K562 (cell line): Measurements from ENCODE around the gene AFG1L. TPM values are rescaled to one million over a fixed set of nuclear protein-coding genes. Genes with fewer than 3 reads are reported as not detected.

Experiments
- JUNB ChIP-seq: fragments of 450-650 bp; formaldehyde crosslinking; conservative IDR thresholded peaks from 2 replicates; pipeline ENCODE4 v1.4.0; 2020; ENCODE audit warnings: mild to moderate bottlenecking
- NR2C2 ChIP-seq, 2 experiments: fragments of 200-800 bp in 1 of 2; sonication (Bioruptor generic) in 1 of 2; sonication (generic) in 1 of 2; formaldehyde crosslinking in 1 of 2; IDR thresholded peaks; 2 replicates each; pipeline versions ENCODE4 v1.6.1 to v1.8.0; 2016 to 2022; ENCODE audit warnings: mild to moderate bottlenecking in 1 of 2, missing compliant biosample characterization in 1 of 2, missing genetic modification characterization in 1 of 2, missing genetic modification reagents in 1 of 2
- POLR2G ChIP-seq: fragments of 200-400 bp; formaldehyde crosslinking; IDR thresholded peaks from 2 replicates; pipeline ENCODE4 v1.6.1; 2017; ENCODE audit warnings: low read depth, mild to moderate bottlenecking, antibody characterized with exemption, low read length, moderate library complexity
- STAG1 ChIP-seq: sonication (generic); formaldehyde crosslinking; IDR thresholded peaks from 2 replicates; pipeline ENCODE4 v1.5.0; 2020; ENCODE audit warnings: missing genetic modification reagents, borderline replicate concordance
- TRIM28 ChIP-seq: fragments of 450-650 bp; IDR thresholded peaks from 2 replicates; pipeline ENCODE4 v1.6.1; 2017
- U2AF2 ChIP-seq: fragments of 200-400 bp; formaldehyde crosslinking; optimal IDR thresholded peaks from 2 replicates; pipeline ENCODE3; 2017; ENCODE audit warnings: low read depth, mild to moderate bottlenecking, low read length
- ZNF121 ChIP-seq: sonication (generic); formaldehyde crosslinking; conservative IDR thresholded peaks from 2 replicates; pipeline ENCODE4 v1.8.0; 2022; ENCODE audit warnings: missing genetic modification reagents
- ZSCAN29 ChIP-seq: fragments of 450-650 bp; IDR thresholded peaks from 2 replicates; pipeline ENCODE4 v1.6.1; 2017
- polyA plus RNA-seq, 8 experiments: library from polyadenylated mRNA; depleted of rRNA in 4 of 8; stranded (reverse) in 5 of 8; unstranded in 3 of 8; fragments of >200 nt; fragmentation: Nextera tagmentation in 2 of 8; fragmentation: Illumina TruSeq in 1 of 8; extraction: Ambion mirVana in 2 of 8; extraction: Trizol in 1 of 8; gene quantifications; 2 replicates each; pipeline versions ENCODE4 v1.2.1 to v1.2.3, GENCODE V29; 2011 to 2014; ENCODE audit warnings: inconsistent platforms in 1 of 8, missing spikeins in 1 of 8
- total RNA-seq, 7 experiments: library from RNA; depleted of rRNA in 6 of 7; stranded (reverse); fragments of >200 nt in 6 of 7; fragmentation: Illumina TruSeq in 2 of 7; extraction: Trizol in 2 of 7; gene quantifications; 2 replicates each; pipeline versions ENCODE4 v1.2.1 to v1.2.3, GENCODE V29; 2011 to 2021; ENCODE audit warnings: low replicate concordance in 1 of 7
- TF ChIP-seq, protein P1 (sequence below): fragments of 200-400 bp; formaldehyde crosslinking; IDR thresholded peaks from 2 replicates; pipeline ENCODE4 v1.6.1; 2017; ENCODE audit warnings: mild to moderate bottlenecking, low read depth, low read length, moderate library complexity
- TF ChIP-seq, protein P2 (sequence below): fragments of 250-450 bp; sonication (Bioruptor Pico); IDR thresholded peaks from 2 replicates; pipeline ENCODE4 v1.6.1; 2021; ENCODE audit warnings: mild to moderate bottlenecking
- TF ChIP-seq, protein P3 (sequence below): fragments of 200-800 bp; sonication (Bioruptor generic); IDR thresholded peaks from 2 replicates; pipeline ENCODE4 v1.6.1; 2017; ENCODE audit warnings: missing genetic modification characterization, missing compliant biosample characterization
- TF ChIP-seq, protein P4 (sequence below), 2 experiments: fragments of 450-650 bp; IDR thresholded peaks; 2 replicates each; pipeline ENCODE4 v1.6.1; 2016; ENCODE audit warnings: mild to moderate bottlenecking in 2 of 2, borderline replicate concordance in 1 of 2, low read depth in 1 of 2, moderate library complexity in 1 of 2

Gene AFG1L
- total and polyA plus RNA-seq, 9 of the 15 experiments (the other 6 are each of a cell fraction or from before 2014, with no cell fraction given): 2.2 to 15.5 (median 5.8) TPM

DNA sequence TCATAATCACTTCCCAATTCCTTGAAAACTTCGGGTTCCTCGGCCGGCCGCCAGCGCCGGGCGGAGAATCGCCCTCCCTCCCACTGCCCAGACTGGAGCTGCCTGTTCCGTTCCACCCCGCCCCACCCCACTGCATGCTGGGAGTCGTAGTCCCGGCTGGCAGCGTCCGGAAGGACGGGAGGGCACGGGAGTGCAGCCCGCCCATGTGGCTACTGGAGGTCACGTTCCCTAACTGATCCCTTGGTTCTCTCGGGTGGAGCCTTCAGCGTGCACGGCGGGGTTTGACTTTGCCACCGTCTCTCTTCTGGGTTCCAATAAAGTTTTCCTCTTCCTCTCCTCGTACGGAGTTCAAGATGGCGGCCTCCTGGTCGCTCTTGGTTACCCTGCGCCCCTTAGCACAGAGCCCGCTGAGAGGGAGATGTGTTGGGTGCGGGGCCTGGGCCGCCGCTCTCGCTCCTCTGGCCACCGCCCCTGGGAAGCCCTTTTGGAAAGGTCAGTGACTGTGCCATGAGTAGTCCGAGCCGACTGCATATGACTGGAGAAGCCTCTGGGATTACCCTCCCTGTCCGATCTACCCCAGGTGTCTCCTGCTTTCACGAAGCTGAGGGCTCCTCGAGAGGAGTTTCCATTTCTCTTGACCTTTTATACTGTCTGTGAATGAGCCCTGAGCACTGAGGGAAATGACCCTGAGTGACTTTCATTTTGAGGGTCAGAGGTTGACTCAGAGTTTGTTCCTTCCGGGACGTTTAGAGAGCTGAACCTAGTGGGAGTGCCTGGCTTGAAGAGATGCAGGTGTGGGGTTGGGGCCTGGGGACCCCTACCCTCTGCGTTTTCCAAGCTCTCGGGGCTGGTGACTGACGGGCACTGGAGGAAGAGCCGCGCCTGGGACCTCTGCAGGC, at the start of gene AFG1L (continued):
- TF ChIP-seq, protein P1, sequence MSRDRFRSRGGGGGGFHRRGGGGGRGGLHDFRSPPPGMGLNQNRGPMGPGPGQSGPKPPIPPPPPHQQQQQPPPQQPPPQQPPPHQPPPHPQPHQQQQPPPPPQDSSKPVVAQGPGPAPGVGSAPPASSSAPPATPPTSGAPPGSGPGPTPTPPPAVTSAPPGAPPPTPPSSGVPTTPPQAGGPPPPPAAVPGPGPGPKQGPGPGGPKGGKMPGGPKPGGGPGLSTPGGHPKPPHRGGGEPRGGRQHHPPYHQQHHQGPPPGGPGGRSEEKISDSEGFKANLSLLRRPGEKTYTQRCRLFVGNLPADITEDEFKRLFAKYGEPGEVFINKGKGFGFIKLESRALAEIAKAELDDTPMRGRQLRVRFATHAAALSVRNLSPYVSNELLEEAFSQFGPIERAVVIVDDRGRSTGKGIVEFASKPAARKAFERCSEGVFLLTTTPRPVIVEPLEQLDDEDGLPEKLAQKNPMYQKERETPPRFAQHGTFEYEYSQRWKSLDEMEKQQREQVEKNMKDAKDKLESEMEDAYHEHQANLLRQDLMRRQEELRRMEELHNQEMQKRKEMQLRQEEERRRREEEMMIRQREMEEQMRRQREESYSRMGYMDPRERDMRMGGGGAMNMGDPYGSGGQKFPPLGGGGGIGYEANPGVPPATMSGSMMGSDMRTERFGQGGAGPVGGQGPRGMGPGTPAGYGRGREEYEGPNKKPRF: no peak
- TF ChIP-seq, protein P2, sequence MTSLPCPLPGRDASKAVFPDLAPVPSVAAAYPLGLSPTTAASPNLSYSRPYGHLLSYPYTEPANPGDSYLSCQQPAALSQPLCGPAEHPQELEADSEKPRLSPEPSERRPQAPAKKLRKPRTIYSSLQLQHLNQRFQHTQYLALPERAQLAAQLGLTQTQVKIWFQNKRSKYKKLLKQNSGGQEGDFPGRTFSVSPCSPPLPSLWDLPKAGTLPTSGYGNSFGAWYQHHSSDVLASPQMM (CRISPR knock-in tag): no peak
- TF ChIP-seq POLR2G (peak; percentile 88), TRIM28 (0 out of 2 replicates have a peak, but pooled peaks have one; percentile 12), STAG1 (CRISPR knock-in tag) (no peak), NR2C2 (CRISPR knock-in tag; IDR thresholded peaks at IDR 0.05) (peak; percentile 79), NR2C2 (tag; IDR thresholded peaks at IDR 0.05) (peak; percentile 99), ZNF121 (CRISPR knock-in tag) (no peak), JUNB (CRISPR knock-in tag) (no peak), U2AF2 (no peak), ZSCAN29 (no peak)
- TF ChIP-seq, protein P3, sequence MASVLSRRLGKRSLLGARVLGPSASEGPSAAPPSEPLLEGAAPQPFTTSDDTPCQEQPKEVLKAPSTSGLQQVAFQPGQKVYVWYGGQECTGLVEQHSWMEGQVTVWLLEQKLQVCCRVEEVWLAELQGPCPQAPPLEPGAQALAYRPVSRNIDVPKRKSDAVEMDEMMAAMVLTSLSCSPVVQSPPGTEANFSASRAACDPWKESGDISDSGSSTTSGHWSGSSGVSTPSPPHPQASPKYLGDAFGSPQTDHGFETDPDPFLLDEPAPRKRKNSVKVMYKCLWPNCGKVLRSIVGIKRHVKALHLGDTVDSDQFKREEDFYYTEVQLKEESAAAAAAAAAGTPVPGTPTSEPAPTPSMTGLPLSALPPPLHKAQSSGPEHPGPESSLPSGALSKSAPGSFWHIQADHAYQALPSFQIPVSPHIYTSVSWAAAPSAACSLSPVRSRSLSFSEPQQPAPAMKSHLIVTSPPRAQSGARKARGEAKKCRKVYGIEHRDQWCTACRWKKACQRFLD (CRISPR knock-in tag): peak; percentile 89
- TF ChIP-seq, protein P4, sequence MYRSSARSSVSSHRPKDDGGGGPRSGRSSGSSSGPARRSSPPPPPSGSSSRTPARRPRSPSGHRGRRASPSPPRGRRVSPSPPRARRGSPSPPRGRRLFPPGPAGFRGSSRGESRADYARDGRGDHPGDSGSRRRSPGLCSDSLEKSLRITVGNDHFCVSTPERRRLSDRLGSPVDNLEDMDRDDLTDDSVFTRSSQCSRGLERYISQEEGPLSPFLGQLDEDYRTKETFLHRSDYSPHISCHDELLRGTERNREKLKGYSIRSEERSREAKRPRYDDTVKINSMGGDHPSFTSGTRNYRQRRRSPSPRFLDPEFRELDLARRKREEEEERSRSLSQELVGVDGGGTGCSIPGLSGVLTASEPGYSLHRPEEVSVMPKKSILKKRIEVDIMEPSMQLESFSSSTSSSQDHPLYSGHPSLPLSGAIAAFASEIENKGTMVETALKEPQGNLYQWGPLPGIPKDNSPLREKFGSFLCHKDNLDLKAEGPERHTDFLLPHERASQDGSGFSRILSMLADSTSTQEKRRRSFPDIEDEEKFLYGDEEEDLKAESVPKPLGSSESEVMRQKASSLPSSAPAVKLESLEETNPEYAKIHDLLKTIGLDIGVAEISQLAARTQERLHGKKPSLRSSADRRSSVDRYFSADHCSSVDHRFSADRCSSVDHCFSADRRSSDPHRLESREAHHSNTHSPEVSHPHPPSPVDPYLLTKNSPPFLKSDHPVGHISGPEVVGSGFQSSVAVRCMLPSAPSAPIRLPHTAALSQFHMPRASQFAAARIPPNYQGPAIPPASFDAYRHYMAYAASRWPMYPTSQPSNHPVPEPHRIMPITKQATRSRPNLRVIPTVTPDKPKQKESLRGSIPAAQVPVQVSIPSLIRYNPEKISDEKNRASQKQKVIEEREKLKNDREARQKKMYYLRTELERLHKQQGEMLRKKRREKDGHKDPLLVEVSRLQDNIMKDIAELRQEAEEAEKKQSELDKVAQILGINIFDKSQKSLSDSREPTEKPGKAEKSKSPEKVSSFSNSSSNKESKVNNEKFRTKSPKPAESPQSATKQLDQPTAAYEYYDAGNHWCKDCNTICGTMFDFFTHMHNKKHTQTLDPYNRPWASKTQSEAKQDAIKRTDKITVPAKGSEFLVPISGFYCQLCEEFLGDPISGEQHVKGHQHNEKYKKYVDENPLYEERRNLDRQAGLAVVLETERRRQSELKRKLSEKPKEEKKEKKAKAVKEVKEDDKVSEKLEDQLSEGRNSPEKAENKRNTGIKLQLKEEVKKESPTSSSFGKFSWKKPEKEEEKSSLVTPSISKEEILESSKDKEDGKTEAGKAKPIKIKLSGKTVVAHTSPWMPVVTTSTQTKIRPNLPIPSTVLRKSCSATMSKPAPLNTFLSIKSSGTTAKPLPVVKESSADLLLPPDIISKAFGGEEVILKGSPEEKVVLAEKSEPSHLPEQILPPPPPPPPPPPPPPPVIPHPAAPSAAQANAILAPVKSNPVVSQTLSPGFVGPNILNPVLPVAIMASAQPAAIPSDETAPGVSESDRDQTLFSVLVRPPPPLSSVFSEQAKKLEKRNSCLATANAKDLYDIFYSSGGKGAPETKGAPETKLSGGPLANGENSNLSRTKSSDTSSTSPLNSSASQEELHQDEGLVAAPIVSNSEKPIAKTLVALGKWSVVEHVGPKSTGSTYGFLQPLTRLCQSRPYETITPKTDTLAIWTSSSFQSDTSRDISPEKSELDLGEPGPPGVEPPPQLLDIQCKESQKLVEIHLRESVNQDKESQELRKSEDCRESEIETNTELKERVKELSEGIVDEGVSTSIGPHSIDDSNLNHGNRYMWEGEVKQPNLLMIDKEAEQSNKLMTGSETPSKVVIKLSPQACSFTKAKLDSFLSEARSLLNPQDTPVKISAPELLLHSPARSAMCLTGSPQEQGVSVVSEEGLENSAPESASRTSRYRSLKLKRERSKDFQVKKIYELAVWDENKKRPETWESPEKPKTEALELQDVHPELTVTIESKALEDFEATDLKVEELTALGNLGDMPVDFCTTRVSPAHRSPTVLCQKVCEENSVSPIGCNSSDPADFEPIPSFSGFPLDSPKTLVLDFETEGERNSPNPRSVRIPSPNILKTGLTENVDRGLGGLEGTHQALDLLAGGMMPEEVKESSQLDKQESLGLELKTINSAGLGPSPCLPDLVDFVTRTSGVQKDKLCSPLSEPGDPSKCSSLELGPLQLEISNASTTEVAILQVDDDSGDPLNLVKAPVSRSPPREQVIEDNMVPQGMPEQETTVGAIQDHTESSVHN (IDR thresholded peaks at IDR 0.05; ENCODE audit: borderline replicate concordance in 1 of 2, low read depth in 1 of 2): no peak
